Transverse colon (tissue), 4 donors: ENCODE measurements around the gene PHLDB2. TPM values are rescaled to one million over a fixed set of nuclear protein-coding genes. Genes with fewer than 3 reads are reported as not detected.

Source experiments
- DNase-seq: peaks from one replicate; pipeline ENCODE4 v3.0.0-alpha.2; 2019
- H3K27ac ChIP-seq, 4 donors: fragments of 200-600 bp; sonication (generic); 2 replicates each; pipeline ENCODE4 v1.5.1; 2016 to 2018; ENCODE audit warnings: inconsistent platforms in 4 of 4
- H3K27me3 ChIP-seq: fragments of 200-600 bp; sonication (generic); 2 replicates; pipeline ENCODE4 v1.5.1; 2017; ENCODE audit warnings: inconsistent platforms
- H3K36me3 ChIP-seq, 4 donors: fragments of 200-600 bp; sonication (generic); 2 replicates each; pipeline ENCODE4 v1.5.1; 2017 to 2019; ENCODE audit warnings: inconsistent platforms in 4 of 4
- H3K4me1 ChIP-seq, 4 donors: fragments of 200-600 bp; sonication (generic); 2 replicates each; pipeline ENCODE4 v1.5.1; 2017 to 2020; ENCODE audit warnings: inconsistent platforms in 4 of 4
- H3K4me3 ChIP-seq, 4 donors: fragments of 200-600 bp; sonication (generic); 1 replicate in 1 of 4; 2 replicates in 3 of 4; pipeline versions ENCODE4 v1.5.1 to v1.6.1; 2017 to 2019; ENCODE audit warnings: inconsistent platforms in 4 of 4
- H3K9me3 ChIP-seq, 2 donors: fragments of 200-600 bp; sonication (generic); 2 replicates each; pipeline ENCODE4 v1.5.1; 2017 to 2019; ENCODE audit warnings: inconsistent platforms in 2 of 2
- EP300 ChIP-seq: sonication (generic); formaldehyde crosslinking; IDR thresholded peaks from one replicate; pipeline ENCODE4 v1.6.1; 2017; ENCODE audit warnings: antibody characterized with exemption, low read depth
- POLR2A ChIP-seq: fragments of 450-650 bp; IDR thresholded peaks from one replicate; pipeline ENCODE4 v1.6.1; 2016; ENCODE audit warnings: antibody characterized with exemption, mild to moderate bottlenecking, moderate library complexity
- POLR2AphosphoS5 ChIP-seq, 3 donors: sonication (generic); formaldehyde crosslinking; IDR thresholded peaks; one replicate each; pipeline ENCODE4 v1.6.1; 2016; ENCODE audit warnings: antibody characterized with exemption in 3 of 3
- WGBS, 2 donors: methylation state at CpG; one replicate each; pipeline ENCODE4 v1.1.5; 2018; ENCODE audit warnings: low coverage in 1 of 2; 5-methylcytosine and 5-hydroxymethylcytosine counted together
- in situ Hi-C, 4 donors: fragments of 200-750 bp; cut with MboI; loops; one replicate each; pipeline versions ENCODE4 v1.15.0 to v1.15.1; 2017; ENCODE audit warnings: low sequenced_read_pairs in 3 of 4, low pct_ligation_motif_present in 1 of 4, low pct_unique_long_range_greater_than_20kb in 1 of 4
- intact Hi-C: fragments of 100-400 bp; cut with DNase I; formaldehyde crosslinking; loops from one replicate; pipeline ENCODE4 v1.15.1; 2023; ENCODE audit warnings: low total_unique reads
- total RNA-seq, 4 donors: library from RNA; depleted of rRNA; stranded (reverse); fragments of >200 nt; gene quantifications; one replicate each; pipeline ENCODE4 v1.1.0, GENCODE V29; 2016
- TF ChIP-seq, protein P1 (sequence below), 5 experiments: fragments of 200-600 bp in 3 of 5; fragments of 450-650 bp in 2 of 5; sonication (generic) in 3 of 5; IDR thresholded peaks; 1 replicate in 2 of 5; 2 replicates in 3 of 5; pipeline ENCODE4 v1.5.1; 2016 to 2017; ENCODE audit warnings: antibody characterized with exemption in 5 of 5, inconsistent platforms in 3 of 5, mild to moderate bottlenecking in 2 of 5, moderate library complexity in 1 of 5

PHLDB2 gene
- total RNA-seq, 4 donors from 2014 or later = 20.3 to 43.8 (median 24.5) TPM

DNA sequence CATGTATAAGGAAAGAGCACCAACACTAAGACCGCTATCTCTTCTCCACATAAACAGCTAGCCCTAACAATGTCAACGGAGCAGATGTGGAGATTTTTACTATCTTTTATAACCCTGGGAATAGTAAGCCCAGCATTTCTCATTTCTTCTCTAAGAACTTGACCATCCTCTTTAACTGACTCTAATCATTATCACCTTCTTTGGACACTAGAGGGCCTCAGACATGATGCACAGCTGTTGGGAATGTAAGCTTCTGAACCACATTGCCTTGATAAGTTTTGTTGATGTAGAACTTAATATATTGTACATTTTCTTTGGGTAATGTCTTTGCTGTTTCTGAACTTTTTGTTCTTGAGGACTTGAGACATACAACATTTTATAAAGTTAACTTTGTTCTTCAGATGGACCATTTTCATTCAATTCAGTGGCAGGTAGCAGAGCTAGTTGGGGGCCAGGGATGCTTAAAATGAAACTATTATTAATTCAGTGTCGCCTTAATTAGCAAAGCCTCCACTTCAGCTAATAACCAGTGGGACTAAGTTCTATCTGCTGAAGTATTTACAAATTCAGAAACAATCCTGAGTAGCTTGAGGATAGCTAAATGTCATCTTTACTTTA is 130.1 kb downstream of the PHLDB2 start:
- no peak for DNase-seq
- peaks cover 0 to 35% (median 12%) of the 10 kb centered on the region in 4 donors for H3K36me3 ChIP-seq

GRCh38 chr3:111993038-111993437 is 134.0 kb downstream of the PHLDB2 start:
- TF ChIP-seq POLR2A (no peak), POLR2AphosphoS5 (IDR thresholded peaks at IDR 0.05) (no peak), EP300 (no peak)
- TF ChIP-seq, protein P1, sequence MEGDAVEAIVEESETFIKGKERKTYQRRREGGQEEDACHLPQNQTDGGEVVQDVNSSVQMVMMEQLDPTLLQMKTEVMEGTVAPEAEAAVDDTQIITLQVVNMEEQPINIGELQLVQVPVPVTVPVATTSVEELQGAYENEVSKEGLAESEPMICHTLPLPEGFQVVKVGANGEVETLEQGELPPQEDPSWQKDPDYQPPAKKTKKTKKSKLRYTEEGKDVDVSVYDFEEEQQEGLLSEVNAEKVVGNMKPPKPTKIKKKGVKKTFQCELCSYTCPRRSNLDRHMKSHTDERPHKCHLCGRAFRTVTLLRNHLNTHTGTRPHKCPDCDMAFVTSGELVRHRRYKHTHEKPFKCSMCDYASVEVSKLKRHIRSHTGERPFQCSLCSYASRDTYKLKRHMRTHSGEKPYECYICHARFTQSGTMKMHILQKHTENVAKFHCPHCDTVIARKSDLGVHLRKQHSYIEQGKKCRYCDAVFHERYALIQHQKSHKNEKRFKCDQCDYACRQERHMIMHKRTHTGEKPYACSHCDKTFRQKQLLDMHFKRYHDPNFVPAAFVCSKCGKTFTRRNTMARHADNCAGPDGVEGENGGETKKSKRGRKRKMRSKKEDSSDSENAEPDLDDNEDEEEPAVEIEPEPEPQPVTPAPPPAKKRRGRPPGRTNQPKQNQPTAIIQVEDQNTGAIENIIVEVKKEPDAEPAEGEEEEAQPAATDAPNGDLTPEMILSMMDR (IDR thresholded peaks at IDR 0.05) = no peak
- Histone ChIP-seq H3K27ac (no peak overlapping the region), H3K27me3 (no peaks in the 10 kb centered on the region), H3K4me1 (peaks cover 0 to 8% (median 0%) of the 10 kb centered on the region in 4 donors), H3K36me3 (peaks cover 0 to 18% (median 6%) of the 10 kb centered on the region in 4 donors), H3K9me3 (no peaks in the 10 kb centered on the region), H3K4me3 (no peak overlapping the region)
- no peak for DNase-seq
- intact Hi-C loops (no loop called here), in situ Hi-C loops (no loop called here)
- 70 to 86% methylated on average over 2 of the region's 2 CpGs for WGBS, 2 donors

More for the DNA sequence above, 130.1 kb downstream of the PHLDB2 start:
- in situ Hi-C loops (no loop called here), intact Hi-C loops (no loop called here)
- H3K4me1 ChIP-seq = peaks cover 0 to 13% (median 0%) of the 10 kb centered on the region in 4 donors
- no peak overlapping the region for H3K4me3 ChIP-seq
- no peak overlapping the region for H3K27ac ChIP-seq
- TF ChIP-seq POLR2A (no peak), POLR2AphosphoS5 (IDR thresholded peaks at IDR 0.05) (no peak), EP300 (no peak)
- TF ChIP-seq, protein P1 (IDR thresholded peaks at IDR 0.05) = peak; percentile 59 to 68 (median 62)
- 47 to 60% methylated on average over 3 of the region's 3 CpGs for WGBS, 2 donors
- H3K9me3 ChIP-seq = no peaks in the 10 kb centered on the region
- no peaks in the 10 kb centered on the region for H3K27me3 ChIP-seq

GRCh38 chr3:111998636-111999483 is 139.8 kb downstream of the PHLDB2 start, which contains the start of gene TAGLN3:
TAGLN3 (plus strand) TSS chr3:111998922; CDS start chr3:111999423, 501 bp downstream.
- in situ Hi-C loops = no loop called here

More at GRCh38 chr3:111998636-111999483, 139.8 kb downstream of the PHLDB2 start, which contains the start of gene TAGLN3:
- intact Hi-C loops = loop anchor here (2.0 kb wide), 1 partner anchor 54 kb away; no protein-coding TSS in a partner anchor
- H3K27ac ChIP-seq = no peak within 1 kb of the TSS
- peaks cover 0 to 13% (median 9%) of the 10 kb centered on the region in 4 donors for H3K4me1 ChIP-seq
- TF ChIP-seq EP300 (no peak), POLR2A (no peak), POLR2AphosphoS5 (IDR thresholded peaks at IDR 0.05) (no peak)
- TF ChIP-seq, protein P1 (IDR thresholded peaks at IDR 0.05) = no peak
- 12% methylated on average over 28 of the region's 30 CpGs; no CpG with 5 or more reads in 1 of the 2 donors for WGBS, 2 donors
- H3K4me3 ChIP-seq = peak within 1 kb of the TSS in 3 of 4 donors; percentile 21 to 43 (median 28)
- peaks cover 23% of the 10 kb centered on the region for H3K27me3 ChIP-seq
- no peaks in the 10 kb centered on the region for H3K36me3 ChIP-seq
- H3K9me3 ChIP-seq = no peaks in the 10 kb centered on the region
- peak; percentile 26 for DNase-seq
